Endometrium (tissue), 2 donors: ENCODE measurements around the gene VPS16.

ENCODE experiments used
- FAIRE-seq: peaks from 2 replicates; lab custom pipeline; 2012; peaks lifted over from hg19 to GRCh38; lab: Jason Lieb, UNC
- donor health status: control.
- donor health status: control.

Gene VPS16

GRCh38 chr20:2835331-2835796, 5.2 kb upstream of the VPS16 start:
- no peak for FAIRE-seq

- FAIRE-seq: no peak
These were observed 4.5 kb upstream of the VPS16 start for GRCh38 chr20:2836035-2836434.

DNA sequence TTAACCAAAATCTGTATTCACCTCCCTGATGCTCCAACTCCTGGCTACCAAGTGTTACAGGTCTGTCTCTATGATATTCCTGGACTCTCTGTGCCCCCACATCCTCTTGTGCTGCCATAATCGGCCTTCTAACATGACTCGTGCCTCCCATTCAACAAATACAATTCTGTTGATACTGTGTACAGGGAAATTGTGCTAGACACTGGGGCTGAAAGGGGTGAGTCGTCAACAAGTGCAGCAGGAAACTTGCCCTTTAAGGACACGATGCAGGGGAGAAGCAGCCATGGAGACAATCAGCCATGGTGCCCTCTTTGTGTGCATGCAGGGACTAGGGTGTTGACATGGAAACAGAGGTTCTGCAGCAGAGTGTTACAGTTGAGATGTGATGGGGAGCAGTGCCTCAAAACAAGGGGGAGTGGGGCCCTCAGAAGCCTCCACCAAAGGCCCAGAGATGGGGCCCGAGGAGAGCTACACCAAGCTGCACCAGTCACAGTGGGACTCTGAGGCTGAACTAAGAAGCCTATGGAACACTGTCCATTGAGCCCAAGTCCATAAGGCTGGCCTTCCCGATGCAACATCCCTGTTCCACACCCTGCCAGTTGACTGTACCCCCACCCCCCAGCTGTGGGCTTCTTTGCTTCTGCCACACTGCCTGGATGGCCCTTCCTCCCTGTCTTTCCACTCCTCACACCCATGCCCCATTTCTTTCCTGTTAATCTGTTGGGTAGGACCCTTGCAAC, 3.2 kb upstream of the VPS16 start:
- FAIRE-seq: no peak

DNA sequence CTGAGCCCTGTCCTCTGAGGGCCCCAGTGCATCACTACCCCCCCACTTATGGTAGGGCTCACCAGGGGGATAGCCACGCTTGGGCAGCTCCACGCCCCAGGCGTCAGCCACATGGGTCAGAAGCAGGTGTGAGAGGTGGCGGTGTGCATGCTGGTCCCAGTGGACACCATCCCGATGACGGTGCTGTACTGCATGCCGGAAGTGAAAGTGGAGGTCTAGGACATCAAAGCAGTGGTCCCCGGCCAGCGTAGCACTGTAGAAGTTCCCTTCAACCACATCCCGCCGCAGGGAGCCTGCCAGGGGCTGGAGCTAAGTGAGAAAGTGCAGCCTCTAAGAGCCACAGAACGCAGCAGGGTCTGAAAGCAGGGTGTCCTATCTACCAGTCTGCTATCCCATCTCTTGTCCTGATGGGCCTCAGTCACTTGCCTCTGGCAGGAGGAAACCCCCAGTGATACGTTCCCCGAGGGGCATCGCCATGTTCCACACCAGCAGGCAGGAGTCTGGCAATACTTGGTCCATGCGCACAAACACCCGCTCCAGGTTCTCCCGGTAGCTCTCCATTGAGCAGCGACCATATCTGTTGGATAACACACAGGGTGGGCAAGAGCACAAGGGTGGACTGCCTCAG, 2.3 kb upstream of the VPS16 start:
- FAIRE-seq: no peak

- no peak for FAIRE-seq
These were observed 1.5 kb upstream of the VPS16 start for GRCh38 chr20:2838847-2839671.

GRCh38 chr20:2839732-2840137, 810 bp upstream of the VPS16 start:
- no peak for FAIRE-seq

DNA sequence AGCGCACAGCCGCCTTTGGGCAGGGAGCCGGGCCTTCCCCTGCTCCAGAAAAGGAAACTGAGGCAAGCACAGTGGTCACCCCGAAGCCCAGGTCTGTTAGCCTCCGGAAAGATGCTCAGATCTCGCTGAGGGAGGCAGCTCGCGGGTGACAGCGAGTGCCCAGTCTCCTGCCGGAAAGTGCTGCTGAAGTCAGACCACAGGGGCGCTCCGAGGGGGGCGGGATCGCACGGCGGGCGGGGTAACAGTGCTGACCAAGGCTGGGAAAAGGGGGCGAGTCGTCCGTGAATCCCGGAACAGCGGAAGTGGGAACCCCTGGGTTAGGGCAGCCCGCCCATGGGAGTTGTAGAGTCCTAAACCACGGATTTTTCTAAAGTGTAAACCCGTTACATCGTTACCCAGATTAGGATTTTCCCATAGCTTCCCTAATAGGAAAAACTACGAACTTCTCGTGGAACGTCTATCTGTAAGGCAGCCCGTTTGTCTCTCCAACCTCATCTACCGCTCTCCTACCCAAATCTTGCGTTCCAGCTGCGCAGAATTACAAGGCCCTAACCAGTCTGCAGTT, 504 bp downstream of the VPS16 start:
- no peak for FAIRE-seq

GRCh38 chr20:2845607-2846006, 5.1 kb downstream of the VPS16 start:
- no peak for FAIRE-seq

GRCh38 chr20:2846698-2847097, 6.2 kb downstream of the VPS16 start:
- FAIRE-seq: no peak

DNA sequence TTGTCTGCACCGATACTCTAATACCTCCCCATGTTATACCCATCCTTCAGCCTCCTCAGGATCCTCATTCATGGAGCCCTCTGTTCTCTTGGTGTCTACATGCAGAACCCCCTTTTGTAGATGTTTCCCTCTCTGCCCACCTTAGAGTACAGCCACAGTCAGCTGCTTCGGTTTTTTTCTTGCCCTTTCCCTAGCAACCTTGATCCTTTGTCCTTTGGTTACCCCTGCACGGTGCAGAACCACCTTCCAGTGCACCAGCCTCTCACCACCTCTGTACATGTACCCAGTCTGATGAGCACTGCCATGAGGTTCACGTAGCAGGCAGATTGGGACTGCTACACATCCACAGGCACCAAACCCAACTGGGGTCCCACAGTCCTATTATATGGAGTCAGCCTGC, 7.3 kb downstream of the VPS16 start:
- no peak for FAIRE-seq

GRCh38 chr20:2849529-2849928, 9.0 kb downstream of the VPS16 start:
- FAIRE-seq: no peak

- FAIRE-seq: no peak
These were observed 10.5 kb downstream of the VPS16 start for GRCh38 chr20:2851086-2851485.

DNA sequence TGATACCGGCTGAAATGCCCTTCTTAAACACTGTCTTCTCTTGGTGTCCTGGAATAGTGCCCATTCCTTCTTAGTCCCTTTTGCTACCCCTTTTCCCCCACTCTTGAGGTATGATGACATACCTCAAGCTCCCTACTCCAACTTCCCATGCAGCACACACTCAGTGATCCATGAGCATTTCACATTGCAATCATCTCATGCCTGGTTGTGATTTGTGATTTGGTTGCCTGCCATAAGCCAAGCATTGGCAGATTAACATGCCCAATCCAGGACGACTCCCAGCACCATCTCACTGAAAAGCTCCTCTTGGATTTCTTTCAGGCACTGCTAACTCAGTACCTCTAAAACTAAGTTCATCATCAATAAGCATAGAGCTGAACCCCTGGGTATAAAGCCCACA, 18.0 kb downstream of the VPS16 start:
- no peak for FAIRE-seq

DNA sequence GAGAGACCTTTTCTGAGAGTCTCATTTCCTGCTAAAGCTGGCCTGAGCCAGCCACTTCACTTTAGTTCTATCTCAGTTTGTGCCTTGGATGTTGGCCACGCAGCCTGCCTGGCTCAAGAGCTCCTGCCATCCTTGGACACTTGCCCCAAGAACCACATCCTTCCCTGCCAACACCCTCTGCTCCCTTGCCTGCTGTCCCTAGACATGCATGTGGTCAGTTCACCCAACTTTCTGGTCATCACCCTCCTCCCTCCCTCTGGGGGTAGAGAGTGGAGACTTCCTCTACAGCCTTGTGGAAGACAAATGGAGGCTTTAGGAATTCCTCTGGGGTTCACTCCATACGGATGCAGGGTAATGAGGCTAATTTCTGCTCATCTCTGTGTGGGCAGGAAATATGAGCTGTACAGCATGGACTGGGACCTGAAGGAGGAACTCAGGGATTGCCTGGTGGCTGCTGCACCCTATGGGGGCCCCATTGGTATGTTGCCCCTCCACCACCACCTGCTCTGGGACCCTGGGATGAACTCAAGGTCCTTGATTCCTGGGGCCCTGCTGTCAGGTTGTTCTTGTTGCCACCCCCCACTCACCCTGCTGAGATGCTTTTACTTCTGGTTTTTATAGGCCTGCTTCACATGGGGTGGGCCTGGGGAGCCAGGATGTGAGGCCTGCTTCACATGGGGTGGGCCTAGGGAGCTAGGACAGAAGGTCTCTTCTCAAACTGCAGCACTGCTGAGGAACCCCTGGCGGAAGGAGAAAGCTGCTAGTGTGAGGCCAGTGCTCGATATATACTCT, 19.0 kb downstream of the VPS16 start:
- FAIRE-seq: no peak

GRCh38 chr20:2864626-2865025, 24.1 kb downstream of the VPS16 start:
- FAIRE-seq: no peak

DNA sequence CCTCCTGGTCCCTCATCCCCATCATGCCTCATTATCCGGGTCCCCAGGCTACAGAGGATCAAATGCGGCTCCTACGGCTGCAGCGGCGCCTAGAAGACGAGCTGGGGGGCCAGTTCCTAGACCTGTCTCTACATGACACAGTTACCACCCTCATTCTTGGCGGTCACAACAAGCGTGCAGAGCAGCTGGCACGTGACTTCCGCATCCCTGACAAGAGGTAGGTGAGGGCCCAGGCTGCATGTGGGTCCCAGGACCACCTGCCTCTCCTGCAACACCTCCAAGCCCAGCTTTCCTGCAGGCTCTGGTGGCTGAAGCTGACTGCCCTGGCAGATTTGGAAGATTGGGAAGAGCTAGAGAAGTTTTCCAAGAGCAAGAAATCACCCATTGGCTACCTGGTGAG, 24.6 kb downstream of the VPS16 start:
- no peak for FAIRE-seq

DNA sequence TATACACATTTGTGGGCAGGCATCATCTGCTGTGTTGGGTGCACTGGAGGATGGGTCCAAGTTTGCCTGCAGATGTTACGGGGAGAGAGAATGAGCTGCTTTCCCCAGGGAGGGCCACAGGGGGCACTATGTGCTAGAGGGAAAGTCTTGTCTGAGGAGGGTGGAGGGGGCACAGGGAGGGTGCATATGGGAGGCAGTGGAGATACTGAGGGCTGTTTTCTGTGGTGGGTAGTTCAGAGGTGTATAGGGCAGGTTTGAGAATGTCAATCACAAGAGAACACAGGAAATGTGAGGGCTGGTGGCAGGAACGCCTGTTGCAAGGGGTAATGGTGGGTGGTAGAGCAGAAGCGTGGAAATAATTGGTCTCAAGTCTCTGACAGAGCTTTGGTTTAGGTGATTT, 25.1 kb downstream of the VPS16 start:
- no peak for FAIRE-seq

DNA sequence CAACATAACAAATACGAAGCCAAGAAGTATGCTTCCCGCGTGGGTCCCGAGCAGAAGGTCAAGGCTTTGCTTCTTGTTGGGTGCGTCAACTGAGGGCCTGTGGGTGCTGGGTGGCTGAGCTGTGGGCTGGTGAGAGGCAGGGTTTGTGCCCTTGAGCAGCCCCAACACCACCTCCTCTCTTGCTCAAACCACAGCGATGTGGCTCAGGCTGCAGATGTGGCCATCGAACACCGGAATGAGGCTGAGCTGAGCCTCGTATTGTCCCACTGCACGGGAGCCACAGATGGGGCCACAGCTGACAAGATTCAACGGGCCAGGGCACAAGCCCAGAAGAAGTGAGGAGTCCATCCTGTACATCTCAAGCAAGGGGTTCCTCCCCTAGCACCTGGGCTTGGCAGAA, 25.7 kb downstream of the VPS16 start:
- FAIRE-seq: no peak

- no peak for FAIRE-seq
These were observed 26.7 kb downstream of the VPS16 start for GRCh38 chr20:2867081-2867864.

DNA sequence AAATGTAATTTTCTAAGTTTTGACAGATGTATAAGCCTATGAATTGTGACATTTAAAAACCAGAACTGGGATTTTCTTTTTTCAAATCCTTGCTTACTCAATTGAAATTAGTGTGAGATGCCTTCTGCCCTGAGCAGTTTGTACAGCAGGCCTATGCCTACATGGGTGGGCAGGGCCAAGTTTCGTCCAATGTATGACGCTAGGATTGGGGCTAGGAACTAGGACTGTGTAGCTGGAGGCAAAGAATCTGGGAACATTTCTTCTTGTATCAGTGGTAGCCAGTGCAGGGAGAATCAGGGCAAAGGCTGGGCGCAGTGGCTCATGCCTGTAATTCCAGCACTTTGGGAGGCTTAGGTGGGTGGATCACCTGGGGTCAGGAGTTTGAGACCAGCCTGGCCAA, 28.8 kb downstream of the VPS16 start:
- no peak for FAIRE-seq

DNA sequence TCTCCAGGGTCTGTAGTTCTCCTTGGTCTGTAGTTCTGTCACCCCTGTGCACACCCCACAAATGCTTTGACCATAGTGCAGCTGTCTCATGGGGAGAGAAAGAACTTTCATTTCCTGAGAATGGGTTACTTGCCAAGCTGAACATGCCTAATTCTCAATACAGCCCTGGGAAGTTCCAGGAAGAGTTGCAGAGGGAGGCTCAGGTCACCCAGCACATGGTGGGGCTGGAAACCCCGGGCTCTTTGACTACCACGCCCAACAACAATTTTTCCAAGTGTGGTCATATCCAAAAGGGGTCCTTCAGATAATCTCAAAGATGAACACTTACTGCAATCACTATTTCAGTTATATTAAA, 30.5 kb downstream of the VPS16 start:
- no peak for FAIRE-seq
